Esophagus mucosa (tissue), 1 donor: ENCODE results near the gene SPINT4. TPM values are rescaled to one million over a fixed set of nuclear protein-coding genes. Genes with fewer than 3 reads are reported as not detected.
"Not testable (repeated sequence)": the region's sequence is repeated elsewhere in the genome, so short reads cannot be mapped to it uniquely, and the experiment has no call there.

ENCODE experiments used
- ATAC-seq: fragments of 200-7000 bp; cut with Tn5 transposase; one replicate; pipeline ENCODE4 v1.9.1; 2020
- total RNA-seq: library from RNA; stranded (reverse); gene quantifications from one replicate; pipeline ENCODE4 v1.2.4, GENCODE V29; 2023
- donor health status: DM: yes; HTN: yes; CAD: no.

The SPINT4 gene
- total RNA-seq: not detected

DNA sequence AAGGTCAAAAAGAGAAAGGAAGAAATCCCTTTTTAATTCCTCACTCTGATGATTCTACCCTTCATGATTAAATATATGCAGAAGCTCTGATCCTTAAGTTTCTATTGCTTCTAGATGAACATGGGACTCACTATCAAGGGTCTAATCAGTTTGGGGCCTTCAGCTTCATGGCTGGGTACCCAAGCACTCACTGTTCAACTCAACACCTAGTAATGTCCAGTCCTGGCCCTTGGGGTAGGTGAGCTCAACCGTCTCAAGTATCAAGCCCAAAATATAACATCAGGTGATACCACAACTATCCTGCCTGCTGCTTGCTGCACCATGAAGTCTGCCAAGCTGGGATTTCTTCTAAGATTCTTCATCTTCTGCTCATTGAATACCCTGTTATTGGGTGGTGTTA, at the start of gene SPINT4:
Gene SPINT4, plus strand, starts transcription at position 301 of the 400 bp plus-strand sequence. Its CDS starts 21 bp downstream, at position 322.
- no peak for ATAC-seq

DNA sequence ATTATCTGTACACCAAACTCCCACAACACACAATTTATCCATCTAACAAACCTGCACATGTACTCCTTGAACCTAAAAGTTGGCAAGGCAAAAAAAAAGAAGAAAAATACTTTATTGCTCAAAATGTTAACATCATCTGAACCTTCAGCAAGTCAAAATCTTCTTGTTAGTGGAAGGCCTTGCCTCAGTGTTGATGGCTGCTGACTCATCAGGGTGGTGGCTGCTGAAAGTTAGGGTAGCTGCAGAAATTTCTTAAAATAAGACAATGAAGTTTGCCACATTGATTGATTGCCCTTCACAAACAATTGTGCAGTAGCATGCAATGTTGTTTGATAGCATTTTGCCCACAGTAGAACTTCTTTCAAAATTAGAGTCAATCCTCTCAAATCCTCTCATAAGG, 49.4 kb upstream of the SPINT4 start:
- no peak for ATAC-seq

DNA sequence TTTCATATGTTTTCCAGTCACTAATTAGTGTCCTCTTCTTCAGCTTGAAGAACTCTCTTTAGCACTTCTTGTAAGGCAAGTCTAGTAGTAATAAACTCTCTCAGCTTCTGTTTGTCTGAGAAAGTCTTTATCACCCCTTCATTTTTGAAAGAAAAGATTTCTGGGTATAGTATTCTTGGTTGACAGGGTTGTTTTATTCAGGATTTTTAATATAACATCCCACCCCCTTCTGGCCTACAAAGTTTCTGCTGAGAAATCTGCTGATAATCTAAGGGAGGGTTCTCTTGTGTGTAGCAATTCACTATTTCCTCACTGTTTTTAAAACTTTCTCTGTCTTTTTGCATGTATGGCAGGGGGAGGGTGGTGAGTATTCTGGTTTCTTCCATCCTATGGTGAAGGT, 42.5 kb upstream of the SPINT4 start:
- ATAC-seq: no peak

DNA sequence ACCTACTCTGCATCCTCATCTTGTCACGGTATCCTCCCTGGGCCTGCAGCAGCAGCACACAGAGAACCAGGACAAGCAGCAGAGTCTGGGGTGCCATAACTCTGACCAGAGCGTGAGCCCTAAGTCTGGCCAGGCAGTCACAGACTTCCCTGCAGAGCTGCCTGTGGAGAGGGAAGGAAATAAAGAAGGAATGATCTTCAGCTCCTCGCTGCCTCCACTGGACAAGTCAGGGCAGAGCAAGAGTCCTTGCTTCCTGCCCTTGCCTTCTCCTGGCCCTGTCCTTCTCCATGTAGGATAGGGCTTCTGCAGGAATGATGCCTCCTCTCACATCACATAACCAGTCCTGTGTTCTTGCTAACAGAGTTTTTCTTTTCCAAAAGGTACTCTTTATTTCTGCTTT, 36.3 kb upstream of the SPINT4 start:
- no peak for ATAC-seq

DNA sequence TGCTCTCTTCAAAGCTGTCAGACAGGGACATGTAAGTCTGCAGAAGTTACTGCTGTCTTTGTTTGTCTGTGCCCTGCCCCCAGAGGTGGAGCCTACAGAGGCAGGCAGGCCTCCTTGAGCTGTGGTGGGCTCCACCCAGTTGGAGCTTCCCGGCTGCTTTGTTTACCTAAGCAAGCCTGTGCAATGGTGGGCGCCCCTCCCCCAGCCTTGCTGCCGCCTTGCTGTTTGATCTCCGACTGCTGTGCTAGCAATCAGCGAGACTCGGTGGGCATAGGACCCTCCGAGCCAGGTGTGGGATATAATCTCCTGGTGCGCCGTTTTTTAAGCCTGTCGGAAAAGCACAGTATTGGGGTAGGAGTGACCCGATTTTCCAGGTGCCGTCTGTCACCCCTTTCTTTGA, 28.8 kb upstream of the SPINT4 start:
- ATAC-seq: not testable (repeated sequence)

DNA sequence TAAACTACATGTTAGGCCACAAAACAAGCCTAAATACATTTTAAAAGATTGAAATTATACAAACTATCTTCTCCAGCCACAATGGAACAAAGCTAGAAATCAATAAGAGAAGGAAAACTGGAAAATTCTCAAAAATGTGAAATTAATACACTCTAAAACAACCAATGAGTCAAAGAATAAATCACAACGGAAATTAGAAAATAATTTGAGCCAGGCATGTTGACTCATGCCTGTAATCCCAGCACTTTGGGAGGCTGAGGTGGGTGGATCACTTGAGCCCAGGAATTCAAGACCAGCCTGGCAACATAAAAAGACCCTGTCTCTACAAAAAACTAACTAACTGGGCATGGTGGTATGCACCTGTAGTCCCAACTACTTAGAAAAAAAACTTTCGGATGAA, 26.7 kb upstream of the SPINT4 start:
- ATAC-seq: no peak

DNA sequence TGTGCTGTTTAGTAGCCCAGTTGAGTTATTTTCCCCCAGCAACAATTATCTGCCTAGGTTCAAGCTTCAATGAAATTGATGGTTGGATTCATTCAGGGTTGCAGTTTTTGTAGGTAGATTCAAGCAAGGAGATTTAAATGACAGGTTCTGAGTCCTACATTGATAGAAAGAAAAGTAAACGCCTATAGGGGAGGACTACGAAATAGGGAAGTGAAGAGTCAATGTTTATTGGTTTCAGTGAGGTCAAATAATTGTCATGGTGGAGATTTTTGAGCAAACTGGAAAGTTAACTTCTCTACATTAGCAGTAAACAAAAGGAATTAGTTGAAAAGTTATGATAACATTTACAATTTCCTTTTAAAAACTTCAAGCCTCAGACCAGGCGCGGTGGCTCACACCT, 21.0 kb upstream of the SPINT4 start:
- ATAC-seq: no peak

DNA sequence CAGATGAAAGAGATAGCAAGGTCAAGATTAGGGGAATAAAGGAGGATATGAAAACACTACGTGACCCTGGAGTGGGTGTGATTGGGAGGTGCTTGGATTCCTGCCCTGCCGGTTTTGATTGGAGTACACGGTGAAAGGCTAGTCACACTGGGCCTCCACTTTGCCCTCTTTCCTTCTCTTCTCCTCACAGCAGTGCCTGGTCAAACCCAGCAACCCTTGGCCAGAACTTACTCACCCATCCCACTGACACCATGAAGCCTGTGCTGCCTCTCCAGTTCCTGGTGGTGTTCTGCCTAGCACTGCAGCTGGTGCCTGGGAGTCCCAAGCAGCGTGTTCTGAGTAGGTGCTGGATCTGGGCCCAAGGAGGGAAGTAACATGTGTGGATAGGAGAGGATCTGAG, 20.3 kb upstream of the SPINT4 start, which contains the start of gene WFDC13:
Gene WFDC13, plus strand, starts transcription at position 166 of the 400 bp plus-strand sequence. Its CDS starts 86 bp downstream, at position 252.
- ATAC-seq: no peak

DNA sequence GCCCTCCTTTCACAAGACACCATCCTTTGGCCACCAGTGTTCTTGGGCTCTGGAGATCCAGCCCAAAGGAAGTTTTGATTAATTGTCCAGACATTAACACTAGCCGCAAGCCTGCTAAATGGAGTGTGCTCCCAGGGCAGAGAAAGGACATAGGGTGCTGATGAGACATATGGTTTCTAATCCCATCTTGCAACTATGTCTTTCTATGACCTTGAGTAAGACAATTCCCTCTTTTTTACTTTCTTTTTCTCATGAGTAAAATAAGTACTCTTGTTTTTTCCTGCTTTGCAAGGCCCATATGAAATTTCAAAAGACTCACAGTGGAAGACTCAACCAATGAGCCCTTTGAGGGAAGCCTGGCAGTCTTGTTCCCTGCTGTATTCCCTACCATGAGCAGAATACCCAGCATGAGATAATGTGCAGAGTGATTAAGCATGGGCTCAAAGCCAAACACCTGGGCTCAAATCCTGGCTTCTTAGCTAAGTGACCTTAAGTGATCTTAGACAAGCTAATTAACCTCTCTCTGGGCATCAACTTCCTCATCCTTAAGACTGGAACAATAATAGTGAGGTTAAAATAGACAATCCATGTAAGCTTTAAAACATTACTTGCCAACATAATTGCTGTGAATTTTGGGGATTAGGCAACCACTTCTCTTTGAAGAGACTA, 17.0 kb upstream of the SPINT4 start, which contains the start of gene WFDC10B:
Gene WFDC10B, minus strand, starts transcription at position 51 of the 669 bp plus-strand sequence. CDS start 19,027 bp downstream, outside the sequence.
- no peak for ATAC-seq

DNA sequence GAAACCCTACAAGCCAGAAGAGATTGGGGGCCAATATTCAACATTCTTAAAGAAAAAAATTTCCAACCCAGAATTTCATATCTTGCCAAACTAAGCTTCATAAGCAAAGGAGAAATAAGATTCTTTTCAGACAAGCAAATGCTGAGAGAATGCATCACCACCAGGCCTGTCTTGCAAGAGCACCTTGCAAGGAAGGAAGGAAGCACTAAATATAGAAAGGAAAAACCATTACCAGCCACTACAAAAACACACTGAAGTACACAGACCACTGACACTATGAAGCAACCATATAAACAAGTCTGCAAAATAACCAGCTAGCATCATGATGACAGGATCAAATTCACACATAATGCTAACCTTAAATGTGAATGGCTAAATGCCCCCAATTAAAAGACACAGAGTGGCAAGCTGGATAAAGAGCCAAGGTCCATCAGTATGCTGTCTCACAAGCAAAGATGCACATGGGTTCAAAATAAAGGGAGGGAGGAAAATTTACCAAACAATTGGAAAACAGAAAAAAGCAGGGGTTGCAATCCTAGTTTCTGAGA, 5.9 kb upstream of the SPINT4 start:
- ATAC-seq: not testable (repeated sequence)

DNA sequence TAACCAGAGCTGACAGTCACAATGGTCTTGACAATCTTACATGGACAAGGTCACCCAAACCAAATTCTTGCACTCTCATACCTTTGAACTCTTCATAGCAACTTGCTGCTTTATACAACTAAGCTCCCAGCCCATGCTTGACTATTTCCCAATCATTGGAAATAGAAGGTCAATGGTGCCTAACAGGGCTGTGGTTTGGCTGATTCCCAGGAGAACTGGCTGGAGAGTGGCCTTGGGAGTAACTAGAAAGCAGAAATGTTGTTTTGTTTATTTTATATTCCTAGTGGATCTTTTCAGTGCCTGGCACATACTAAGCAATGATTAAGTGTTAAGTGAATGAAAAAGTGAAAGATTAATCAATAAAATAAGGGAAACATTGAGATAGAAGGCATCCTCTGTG, 3.0 kb downstream of the SPINT4 start:
- no peak for ATAC-seq

DNA sequence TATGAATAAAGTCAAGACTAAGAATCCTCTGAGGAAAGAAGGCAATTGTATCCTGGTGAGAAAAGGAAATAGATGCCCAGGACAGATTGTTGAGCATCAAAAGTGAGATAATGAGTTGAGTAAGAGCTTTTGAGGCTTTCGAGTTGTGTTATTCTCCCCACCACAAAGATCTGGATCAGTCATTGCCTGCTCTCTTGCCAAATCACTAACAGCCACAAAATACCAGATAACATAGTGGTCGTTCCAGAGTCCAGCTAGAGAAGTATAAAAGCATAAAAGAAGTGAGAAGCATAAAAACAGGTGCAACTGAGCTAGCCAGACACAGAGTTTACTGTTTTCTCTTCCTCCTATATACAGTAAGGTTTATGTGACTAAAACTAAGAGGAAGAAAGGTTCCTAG, 4.9 kb downstream of the SPINT4 start:
- ATAC-seq: no peak

DNA sequence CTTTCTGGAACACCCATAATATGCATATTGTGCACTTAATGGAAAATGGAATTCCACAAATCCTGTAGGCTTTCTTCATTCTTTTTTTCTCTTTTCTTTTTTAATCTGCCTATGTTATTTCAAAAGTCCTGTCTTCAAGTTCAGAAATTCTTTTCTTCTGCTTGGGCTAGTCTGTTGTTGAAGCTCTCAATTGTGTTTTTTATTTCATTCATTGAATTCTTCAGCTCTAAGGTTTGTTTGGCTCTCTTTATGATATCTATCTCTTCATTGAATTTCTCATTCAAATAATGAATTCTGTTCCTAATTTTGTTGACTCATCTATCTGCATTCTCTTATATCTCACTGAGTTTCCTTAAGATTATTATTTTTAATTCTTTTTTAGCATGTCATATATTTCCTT, 10.1 kb downstream of the SPINT4 start:
- no peak for ATAC-seq

DNA sequence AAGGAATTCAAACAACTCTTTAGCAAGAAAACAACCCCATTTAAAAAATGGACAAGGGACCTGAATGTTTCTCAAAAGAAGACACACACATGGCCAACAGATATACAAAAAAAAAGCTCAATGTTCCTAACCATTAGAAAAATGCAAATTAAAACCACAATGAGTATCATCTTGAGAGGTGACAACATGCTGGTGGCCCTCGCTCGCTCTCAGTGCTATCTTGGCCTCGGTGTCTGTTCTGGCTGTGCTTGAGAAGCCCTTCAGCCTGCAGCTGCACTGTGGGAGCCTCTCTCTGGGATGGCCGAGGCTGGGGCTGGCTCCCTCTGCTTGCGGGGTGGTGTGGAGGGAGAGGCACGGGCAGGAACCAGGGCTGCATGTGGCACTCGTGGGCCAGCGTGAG, 13.4 kb downstream of the SPINT4 start:
- ATAC-seq: no peak

DNA sequence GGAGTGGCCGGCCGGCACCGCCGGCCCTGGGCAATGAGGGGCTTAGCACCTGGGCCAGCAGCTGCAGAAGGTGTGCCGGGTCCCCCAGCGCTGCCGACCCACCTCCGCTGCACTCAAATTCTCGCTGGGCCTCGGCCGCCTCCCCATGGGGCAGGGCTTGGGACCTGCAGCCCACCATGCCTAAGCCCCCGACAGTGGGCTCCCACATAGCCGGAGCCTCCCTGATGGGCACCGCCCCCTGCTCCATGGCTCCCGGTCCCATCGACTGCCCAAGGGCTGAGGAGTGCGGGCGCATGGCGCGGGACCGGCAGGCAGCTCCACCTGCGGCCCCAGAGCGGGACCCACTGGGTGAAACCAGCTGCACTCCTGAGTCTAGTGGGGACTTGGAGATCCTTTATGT, 13.8 kb downstream of the SPINT4 start:
- no peak for ATAC-seq

DNA sequence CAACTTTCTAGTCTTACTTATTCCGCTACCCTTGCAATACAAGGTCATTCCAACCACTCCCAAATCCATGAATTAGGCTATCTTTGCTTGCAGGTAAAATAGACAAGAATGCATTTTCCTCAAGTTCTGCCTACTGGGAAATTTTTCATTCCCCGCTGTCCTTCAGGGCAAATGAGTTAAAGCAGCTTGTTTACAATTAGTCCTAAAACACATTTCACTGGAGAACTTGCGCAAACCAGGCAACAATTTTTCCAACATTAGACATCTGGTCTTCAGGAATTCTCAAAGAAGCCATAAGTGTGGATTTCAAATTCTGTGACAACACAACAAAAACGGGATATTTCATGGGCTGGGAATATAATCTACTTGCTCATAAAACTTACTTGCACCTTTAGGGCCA, 20.4 kb downstream of the SPINT4 start:
- ATAC-seq: no peak

DNA sequence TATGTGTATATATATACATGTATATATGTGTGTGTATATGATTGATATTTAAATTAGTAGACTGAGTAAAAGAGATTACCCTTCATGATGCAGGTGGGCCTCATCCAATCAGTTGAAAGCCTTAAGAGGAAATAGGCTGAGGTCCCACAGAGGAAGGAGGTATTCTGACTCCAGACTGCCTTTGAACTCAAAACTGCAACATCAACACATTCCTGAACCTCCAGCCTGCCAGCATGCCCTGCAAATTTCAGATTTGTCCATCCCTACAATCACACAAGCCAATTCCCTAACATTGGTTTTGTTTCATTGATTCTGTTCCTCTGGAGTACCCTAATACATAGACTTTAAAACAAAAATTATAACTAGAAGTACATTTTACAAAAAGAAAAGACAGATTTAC, 22.9 kb downstream of the SPINT4 start:
- no peak for ATAC-seq

DNA sequence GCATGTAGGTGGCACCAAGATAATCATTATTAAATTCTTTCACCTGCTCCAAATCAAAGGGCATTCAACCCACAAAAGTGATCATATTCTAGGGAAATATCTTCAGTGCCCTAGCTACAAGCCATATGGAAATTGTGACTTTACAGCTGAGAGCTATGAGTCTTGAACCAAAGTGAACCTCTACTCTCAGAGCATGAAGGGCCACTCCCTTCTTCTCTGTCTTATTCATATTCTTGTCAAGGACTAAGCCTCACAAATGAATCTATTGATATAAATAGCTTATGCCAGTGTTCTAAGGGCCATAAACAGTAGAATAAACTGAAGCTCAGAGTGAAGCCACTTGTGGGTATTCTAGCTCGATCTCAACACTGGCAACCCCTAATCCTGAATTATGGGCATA, 29.6 kb downstream of the SPINT4 start:
- no peak for ATAC-seq

DNA sequence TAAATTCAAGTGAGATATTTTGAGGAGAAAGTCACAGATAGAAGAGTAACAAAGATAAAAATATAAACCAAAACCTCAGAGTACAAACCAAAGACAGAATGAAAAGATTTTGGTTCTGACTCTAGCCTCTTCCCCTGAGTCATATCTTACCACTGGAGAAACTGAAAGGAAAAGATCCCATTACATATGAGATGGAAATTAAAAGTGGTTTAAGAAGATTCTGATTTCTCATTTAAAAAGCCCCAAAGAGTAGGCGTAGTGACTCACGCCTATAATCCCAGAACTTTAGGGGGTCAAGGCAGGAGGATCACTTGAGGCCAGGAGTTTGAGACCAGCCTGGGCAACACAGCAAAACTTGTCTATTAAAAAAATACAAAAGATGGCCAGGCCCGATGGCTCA, 30.6 kb downstream of the SPINT4 start:
- ATAC-seq: no peak

DNA sequence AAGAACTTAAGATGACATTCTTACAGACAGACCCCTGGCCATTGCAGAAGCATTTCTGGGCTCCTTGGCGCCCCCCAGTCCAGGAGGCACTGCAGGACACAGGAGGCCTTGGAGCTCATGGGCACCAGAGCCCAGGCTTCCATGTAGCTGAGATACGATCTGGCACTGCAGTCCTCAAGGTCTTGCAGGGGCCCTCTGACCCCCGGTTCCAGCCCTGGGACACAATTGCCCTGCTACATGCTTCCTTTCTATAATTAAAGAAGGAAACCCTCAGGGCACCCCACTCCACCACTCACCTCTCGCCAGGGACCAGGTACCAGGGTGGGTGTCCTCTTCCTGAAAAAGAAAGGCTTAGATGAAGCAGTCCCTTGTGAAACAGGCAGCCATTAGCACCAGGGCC, 35.9 kb downstream of the SPINT4 start:
- no peak for ATAC-seq

DNA sequence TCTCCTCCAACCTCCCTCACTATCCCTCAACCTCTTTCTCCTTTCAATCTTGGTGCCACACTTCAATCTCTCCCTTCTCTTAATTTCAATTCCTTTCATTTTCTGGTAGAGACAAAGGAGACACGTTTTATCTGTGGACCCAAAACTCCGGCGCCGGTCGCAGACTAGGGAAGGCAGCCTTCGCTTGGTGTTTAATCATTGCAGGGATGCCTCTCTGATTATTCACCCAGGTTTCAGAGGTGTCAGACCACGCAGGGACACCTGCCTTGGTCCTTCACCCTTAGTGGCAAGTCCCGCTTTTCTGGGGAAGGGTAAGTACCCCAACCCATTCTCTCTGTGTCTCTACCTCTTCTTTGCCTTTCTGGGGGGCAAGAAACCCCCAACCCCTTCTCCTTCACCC, 37.8 kb downstream of the SPINT4 start:
- not testable (repeated sequence) for ATAC-seq

DNA sequence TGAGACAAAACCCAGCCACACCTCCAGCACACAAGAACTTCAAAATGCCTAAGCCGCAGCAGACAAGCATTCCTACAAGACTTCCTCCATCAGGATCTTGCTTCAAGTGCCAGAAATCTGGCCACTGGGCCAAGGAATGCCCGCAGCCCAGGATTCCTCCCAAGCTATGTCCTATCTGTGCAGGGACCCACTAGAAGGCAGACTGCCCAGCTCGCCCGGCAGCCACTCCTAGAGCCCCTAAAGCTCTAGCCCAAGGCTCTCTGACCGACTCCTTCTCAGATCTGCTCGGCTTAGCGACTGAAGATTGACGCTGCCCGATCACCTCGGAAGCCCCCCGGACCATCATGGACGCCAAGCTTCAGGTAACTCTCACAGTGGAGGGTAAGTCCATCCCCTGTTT, 39.8 kb downstream of the SPINT4 start:
- ATAC-seq: not testable (repeated sequence)

DNA sequence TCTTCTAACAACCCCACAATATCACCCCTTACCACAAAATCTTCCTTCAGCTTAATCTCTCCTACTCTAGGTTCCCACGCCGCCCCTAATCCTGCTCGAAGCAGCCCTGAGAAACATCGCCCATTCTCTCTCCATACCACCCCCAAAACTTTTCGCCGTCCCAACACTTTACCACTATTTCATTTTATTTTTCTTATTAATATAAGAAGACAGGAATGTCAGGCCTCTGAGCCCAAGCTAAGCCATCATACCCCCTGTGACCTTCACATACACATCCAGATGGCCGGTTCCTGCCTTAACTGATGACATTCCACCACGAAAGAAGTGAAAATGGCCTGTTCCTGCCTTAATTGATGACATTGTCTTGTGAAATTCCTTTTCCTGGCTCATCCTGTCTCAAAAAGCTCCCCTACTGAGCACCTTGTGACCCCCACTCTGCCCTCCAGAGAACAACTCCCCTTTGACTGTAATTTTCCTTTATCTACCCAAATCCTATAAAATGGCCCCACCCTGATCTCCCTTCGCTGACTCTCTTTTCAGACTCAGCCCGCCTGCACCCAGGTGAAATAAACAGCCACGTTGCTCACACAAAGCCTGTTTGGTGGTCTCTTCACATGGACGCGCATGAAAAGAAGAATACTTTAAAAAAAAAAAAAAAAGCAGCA, 42.6 kb downstream of the SPINT4 start:
- not testable (repeated sequence) for ATAC-seq

DNA sequence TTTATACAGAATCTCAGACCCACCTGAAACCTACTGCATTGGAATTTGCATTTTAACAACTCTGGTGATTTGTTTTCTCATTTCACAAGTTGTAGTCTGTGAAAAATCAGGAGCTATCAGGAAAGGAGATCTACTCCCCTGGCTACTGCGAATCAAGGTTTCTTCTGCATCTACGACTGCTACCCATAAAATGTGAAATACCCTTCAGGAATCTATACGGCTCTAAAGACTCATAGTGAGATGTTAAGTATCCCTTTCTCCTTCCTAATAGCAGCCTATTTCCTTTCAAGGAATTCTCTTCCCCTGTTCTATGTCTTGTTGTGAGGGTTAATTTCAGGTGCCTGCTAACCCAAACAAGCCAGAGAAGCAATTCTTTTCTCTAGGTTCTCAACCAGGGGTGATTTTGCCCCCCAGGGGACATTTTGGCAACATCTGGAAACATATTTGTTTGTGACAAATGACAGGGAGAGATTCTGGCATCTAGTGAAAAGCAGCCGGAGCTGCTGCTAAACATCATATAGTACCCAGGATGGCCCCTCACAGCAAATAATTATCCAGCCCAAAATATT, 43.2 kb downstream of the SPINT4 start:
- ATAC-seq: no peak
